Mammary epithelial cell (primary cell): ENCODE measurements around the gene TMEM38B.
"Not testable (repeated sequence)": the region's sequence is repeated elsewhere in the genome, so short reads cannot be mapped to it uniquely, and the experiment has no call there.

Source experiments
- EZH2 ChIP-seq: IDR thresholded peaks from 2 replicates; pipeline ENCODE4 v1.6.1; 2012; ENCODE audit warnings: low read length, inconsistent platforms, borderline replicate concordance
- TF ChIP-seq, protein P1 (sequence below), 2 donors: IDR thresholded peaks in 1 of 2; conservative IDR thresholded peaks in 1 of 2; 2 replicates each; pipeline ENCODE4 v1.5.1; 2011 to 2012; ENCODE audit warnings: inconsistent platforms in 2 of 2, low read length in 2 of 2, mild to moderate bottlenecking in 2 of 2, control low read depth in 1 of 2, low read depth in 1 of 2; ENCODE audit not compliant: insufficient read depth in 1 of 2; ENCODE audit errors: extremely low read depth in 1 of 2

DNA sequence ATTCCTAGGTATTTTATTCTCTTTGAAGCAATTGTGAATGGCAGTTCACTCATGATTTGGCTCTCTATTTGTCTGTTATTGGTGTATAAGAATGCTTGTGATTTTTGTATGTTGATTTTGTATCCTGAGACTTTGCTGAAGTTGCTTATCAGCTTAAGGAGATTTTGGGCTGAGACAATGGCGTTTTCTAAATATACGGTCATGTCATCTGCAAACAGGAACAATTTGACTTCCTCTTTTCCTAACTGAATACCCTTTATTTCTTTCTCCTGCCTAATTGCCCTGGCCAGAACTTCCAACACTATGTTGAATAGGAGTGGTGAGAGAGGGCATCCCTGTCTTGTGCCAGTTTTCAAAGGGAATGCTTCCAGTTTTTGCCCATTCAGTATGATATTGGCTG, 92.5 kb downstream of the TMEM38B start:
- TF ChIP-seq, protein P1, sequence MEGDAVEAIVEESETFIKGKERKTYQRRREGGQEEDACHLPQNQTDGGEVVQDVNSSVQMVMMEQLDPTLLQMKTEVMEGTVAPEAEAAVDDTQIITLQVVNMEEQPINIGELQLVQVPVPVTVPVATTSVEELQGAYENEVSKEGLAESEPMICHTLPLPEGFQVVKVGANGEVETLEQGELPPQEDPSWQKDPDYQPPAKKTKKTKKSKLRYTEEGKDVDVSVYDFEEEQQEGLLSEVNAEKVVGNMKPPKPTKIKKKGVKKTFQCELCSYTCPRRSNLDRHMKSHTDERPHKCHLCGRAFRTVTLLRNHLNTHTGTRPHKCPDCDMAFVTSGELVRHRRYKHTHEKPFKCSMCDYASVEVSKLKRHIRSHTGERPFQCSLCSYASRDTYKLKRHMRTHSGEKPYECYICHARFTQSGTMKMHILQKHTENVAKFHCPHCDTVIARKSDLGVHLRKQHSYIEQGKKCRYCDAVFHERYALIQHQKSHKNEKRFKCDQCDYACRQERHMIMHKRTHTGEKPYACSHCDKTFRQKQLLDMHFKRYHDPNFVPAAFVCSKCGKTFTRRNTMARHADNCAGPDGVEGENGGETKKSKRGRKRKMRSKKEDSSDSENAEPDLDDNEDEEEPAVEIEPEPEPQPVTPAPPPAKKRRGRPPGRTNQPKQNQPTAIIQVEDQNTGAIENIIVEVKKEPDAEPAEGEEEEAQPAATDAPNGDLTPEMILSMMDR (conservative IDR thresholded peaks at IDR 0.05 in 1 of 2, IDR thresholded peaks at IDR 0.05 in 1 of 2; ENCODE audit: extremely low read depth in 1 of 2, insufficient read depth in 1 of 2, low read depth in 1 of 2, low read length in 2 of 2), result not testable (repeated sequence)
- not testable (repeated sequence) for TF ChIP-seq EZH2
